Measurements from ENCODE around the gene SMAGP.
"Not testable (repeated sequence)": the region's sequence is repeated elsewhere in the genome, so short reads cannot be mapped to it uniquely, and the experiment has no call there.

The SMAGP gene

GRCh38 chr12:51263341-51263740 is 6.9 kb downstream of the SMAGP start:
- DNase-seq: no peak

- DNase-seq: peak; percentile 17 to 25
These were observed 7.4 kb downstream of the SMAGP start for GRCh38 chr12:51262758-51263177.

- not testable (repeated sequence) for DNase-seq
These were observed 10.6 kb downstream of the SMAGP start for GRCh38 chr12:51259600-51259999.

GRCh38 chr12:51254536-51254935 is 15.7 kb downstream of the SMAGP start:
- no peak for DNase-seq

GRCh38 chr12:51253276-51253675 is 16.9 kb downstream of the SMAGP start:
- DNase-seq: no peak

GRCh38 chr12:51247523-51248206 is 22.6 kb downstream of the SMAGP start:
- no peak for DNase-seq

GRCh38 chr12:51246254-51246853 is 23.9 kb downstream of the SMAGP start:
- peak in 1 of 2 experiments; percentile 46 for DNase-seq

GRCh38 chr12:51245476-51246253 is 24.6 kb downstream of the SMAGP start:
- no peak for DNase-seq

GRCh38 chr12:51244269-51244668 is 25.9 kb downstream of the SMAGP start:
- no peak for DNase-seq

- DNase-seq: no peak
These were observed 27.3 kb downstream of the SMAGP start for GRCh38 chr12:51242876-51243275.

GRCh38 chr12:51242120-51242519 is 28.1 kb downstream of the SMAGP start:
- no peak for DNase-seq

GRCh38 chr12:51240971-51241370 is 29.2 kb downstream of the SMAGP start:
- DNase-seq: no peak

- DNase-seq: peak; percentile 92 to 96
These were observed 31.5 kb downstream of the SMAGP start, which contains the start of gene DAZAP2 for GRCh38 chr12:51238510-51239334. Gene DAZAP2, plus strand, starts transcription at chr12:51238826. Its CDS starts 82 bp downstream, at chr12:51238908.

- DNase-seq: no peak
These were observed 32.1 kb downstream of the SMAGP start for GRCh38 chr12:51238037-51238509.

GRCh38 chr12:51234530-51234929 is 35.7 kb downstream of the SMAGP start:
- no peak for DNase-seq

- DNase-seq: no peak
These were observed 37.6 kb downstream of the SMAGP start for GRCh38 chr12:51232642-51233041.

- no peak for DNase-seq
These were observed 41.0 kb downstream of the SMAGP start for GRCh38 chr12:51229116-51229809.

GRCh38 chr12:51227962-51228361 is 42.3 kb downstream of the SMAGP start:
- DNase-seq: no peak

- DNase-seq: not testable (repeated sequence)
These were observed 43.1 kb downstream of the SMAGP start for GRCh38 chr12:51227112-51227511.

GRCh38 chr12:51225771-51226170 is 44.4 kb downstream of the SMAGP start:
- no peak for DNase-seq

GRCh38 chr12:51225234-51225633 is 45.0 kb downstream of the SMAGP start:
- DNase-seq: no peak

GRCh38 chr12:51224625-51225024 is 45.6 kb downstream of the SMAGP start:
- DNase-seq: no peak

Measured in stimulated activated CD4-positive, alpha-beta T cell treated with anti-CD3 and anti-CD28 coated beads, Interleukin-4, amount 100 ng/mL, for 4 hours (primary cell).